Mesenchymal stem cell (in vitro differentiated cells and primary cell): Measurements from ENCODE around the gene ADD1.

Experiments
- DNase-seq: peaks from one replicate; pipeline ENCODE4 v3.0.0-alpha.2; 2013
- H2AFZ ChIP-seq: one replicate; pipeline ENCODE4 v1.6.1; 2013; ENCODE audit warnings: low read depth, mild to moderate bottlenecking, control low read depth, inconsistent platforms, low read length, moderate library complexity
- H2AK5ac ChIP-seq: 2 replicates; pipeline ENCODE4 v1.6.1; 2013; ENCODE audit warnings: low read length, moderate library complexity, mild to moderate bottlenecking, inconsistent platforms; ENCODE audit not compliant: severe bottlenecking
- H2BK120ac ChIP-seq: one replicate; pipeline ENCODE4 v1.6.1; 2013; ENCODE audit warnings: low read depth, mild to moderate bottlenecking, inconsistent platforms, low read length, moderate library complexity
- H2BK12ac ChIP-seq, 2 experiments: one replicate each; pipeline ENCODE4 v1.6.1; 2013; ENCODE audit warnings: inconsistent platforms in 2 of 2, low read length in 2 of 2, mild to moderate bottlenecking in 2 of 2, moderate library complexity in 2 of 2, control low read depth in 1 of 2
- H2BK15ac ChIP-seq: one replicate; pipeline ENCODE4 v1.6.1; 2013; ENCODE audit warnings: mild to moderate bottlenecking, low read depth, inconsistent platforms; ENCODE audit not compliant: poor library complexity, severe bottlenecking
- H2BK5ac ChIP-seq: 2 replicates; pipeline ENCODE4 v1.6.1; 2013; ENCODE audit warnings: low read depth, mild to moderate bottlenecking, low read length, control low read depth, inconsistent platforms; ENCODE audit not compliant: poor library complexity, severe bottlenecking
- H3K14ac ChIP-seq, 2 experiments: one replicate each; pipeline ENCODE4 v1.6.1; 2013; ENCODE audit warnings: inconsistent platforms in 2 of 2, low read length in 2 of 2, control low read depth in 1 of 2, mild to moderate bottlenecking in 1 of 2, moderate library complexity in 1 of 2
- H3K18ac ChIP-seq, 2 experiments: one replicate each; pipeline ENCODE4 v1.6.1; 2013; ENCODE audit warnings: inconsistent platforms in 2 of 2, low read length in 2 of 2, control low read depth in 1 of 2, low read depth in 1 of 2, mild to moderate bottlenecking in 1 of 2
- H3K23ac ChIP-seq, 2 experiments: one replicate each; pipeline ENCODE4 v1.6.1; 2013; ENCODE audit warnings: inconsistent platforms in 2 of 2, low read length in 2 of 2, mild to moderate bottlenecking in 2 of 2, moderate library complexity in 2 of 2, control low read depth in 1 of 2
- H3K27ac ChIP-seq: 2 replicates; pipeline ENCODE4 v1.5.1; 2013; ENCODE audit warnings: mild to moderate bottlenecking, moderate library complexity, low read length, control low read depth, inconsistent platforms; ENCODE audit not compliant: poor library complexity, severe bottlenecking
- H3K27me3 ChIP-seq, 2 experiments: 2 replicates each; pipeline versions ENCODE4 v1.6.1 to v1.7.0; 2013; ENCODE audit warnings: low read length in 2 of 2, mild to moderate bottlenecking in 2 of 2, moderate library complexity in 2 of 2, control low read depth in 1 of 2, inconsistent platforms in 1 of 2; ENCODE audit not compliant: control insufficient read depth in 1 of 2, insufficient read depth in 1 of 2
- H3K36me3 ChIP-seq, 2 experiments: 2 replicates each; pipeline versions ENCODE4 v1.6.1 to v1.7.0; 2013; ENCODE audit warnings: low read length in 2 of 2, control low read depth in 1 of 2, inconsistent platforms in 1 of 2, low read depth in 1 of 2, mild to moderate bottlenecking in 1 of 2; ENCODE audit not compliant: insufficient read depth in 2 of 2, control insufficient read depth in 1 of 2
- H3K4ac ChIP-seq, 2 experiments: one replicate each; pipeline ENCODE4 v1.6.1; 2013; ENCODE audit warnings: inconsistent platforms in 2 of 2, low read length in 2 of 2, mild to moderate bottlenecking in 2 of 2, moderate library complexity in 2 of 2, control low read depth in 1 of 2, low read depth in 1 of 2
- H3K4me1 ChIP-seq: 2 replicates; pipeline ENCODE4 v1.6.1; 2013; ENCODE audit warnings: low read depth, low read length, control low read depth; ENCODE audit not compliant: control insufficient read depth, insufficient read depth
- H3K4me2 ChIP-seq: 2 replicates; pipeline ENCODE4 v1.6.1; 2013; ENCODE audit warnings: low read length, mild to moderate bottlenecking, inconsistent platforms; ENCODE audit not compliant: poor library complexity, severe bottlenecking
- H3K4me3 ChIP-seq, 2 experiments: 2 replicates each; pipeline versions ENCODE4 v1.5.1 to v1.7.0; 2013; ENCODE audit warnings: low read length in 2 of 2, mild to moderate bottlenecking in 2 of 2, control low read depth in 1 of 2, low read depth in 1 of 2; ENCODE audit not compliant: insufficient read depth in 1 of 2
- H3K79me1 ChIP-seq: replicated peaks from 2 replicates; pipeline ENCODE4 v1.6.1; 2013; ENCODE audit warnings: mild to moderate bottlenecking, control low read depth, low read length, inconsistent platforms; ENCODE audit not compliant: poor library complexity, severe bottlenecking
- H3K9ac ChIP-seq: 2 replicates; pipeline ENCODE4 v1.7.0; 2013; ENCODE audit warnings: mild to moderate bottlenecking, low read length, moderate library complexity
- H3K9me3 ChIP-seq: 2 replicates; pipeline ENCODE4 v1.7.0; 2013; ENCODE audit warnings: mild to moderate bottlenecking, low read length; ENCODE audit not compliant: control insufficient read depth
- H4K8ac ChIP-seq: one replicate; pipeline ENCODE4 v1.6.1; 2013; ENCODE audit warnings: inconsistent platforms, mild to moderate bottlenecking, low read length, moderate library complexity
- H4K91ac ChIP-seq: one replicate; pipeline ENCODE4 v1.6.1; 2013; ENCODE audit warnings: mild to moderate bottlenecking, low read length, inconsistent platforms
- WGBS: methylation state at CpG from one replicate; pipeline ENCODE4 v1.1.7; 2013; ENCODE audit warnings: mixed read lengths; 5-methylcytosine and 5-hydroxymethylcytosine counted together

Gene ADD1

GRCh38 chr4:2813446-2814405 lies 29.9 kb upstream of the ADD1 start:
- Histone ChIP-seq H3K4me3 (peak overlapping the region in 1 of 2 experiments; percentile 71), H2BK5ac (no peak overlapping the region), H3K27me3 (no peaks in the 10 kb centered on the region), H3K36me3 (peaks cover 5 to 41% of the 10 kb centered on the region in 2 experiments), H4K8ac (no peak overlapping the region), H3K23ac (peak overlapping the region in 1 of 2 experiments; percentile 19), H3K4me2 (peak overlapping the region; percentile 83), H3K9ac (peak overlapping the region; percentile 78), H3K4me1 (peaks cover 65% of the 10 kb centered on the region), H3K27ac (peak overlapping the region; percentile 84), H3K79me1 (peaks cover 21% of the 10 kb centered on the region), H3K18ac (peak overlapping the region; percentile 58 to 65), H2BK15ac (no peak overlapping the region), H2BK12ac (peak overlapping the region in 1 of 2 experiments; percentile 21), H3K4ac (peak overlapping the region in 1 of 2 experiments; percentile 4), H2AFZ (no peak overlapping the region), H2AK5ac (peak overlapping the region; percentile 60), H3K9me3 (peaks cover 15% of the 10 kb centered on the region), H4K91ac (no peak overlapping the region), H2BK120ac (no peak overlapping the region), H3K14ac (no peak overlapping the region)
- WGBS, result 95% methylated on average over 15 of the region's 17 CpGs
- no peak for DNase-seq

GRCh38 chr4:2814627-2815270 lies 28.9 kb upstream of the ADD1 start:
- H2BK15ac ChIP-seq, result no peak overlapping the region
- peaks cover 18% of the 10 kb centered on the region for H3K79me1 ChIP-seq
- H3K18ac ChIP-seq, result no peak overlapping the region
- no peak overlapping the region for H3K4me3 ChIP-seq
- no peak overlapping the region for H3K27ac ChIP-seq
- peaks cover 5 to 44% of the 10 kb centered on the region in 2 experiments for H3K36me3 ChIP-seq
- no peak overlapping the region for H3K9ac ChIP-seq
- peaks cover 65% of the 10 kb centered on the region for H3K4me1 ChIP-seq
- H3K23ac ChIP-seq, result no peak overlapping the region
- H3K9me3 ChIP-seq, result peaks cover 15% of the 10 kb centered on the region
- H3K14ac ChIP-seq, result no peak overlapping the region
- H3K4ac ChIP-seq, result no peak overlapping the region
- H3K27me3 ChIP-seq, result no peaks in the 10 kb centered on the region
- H4K8ac ChIP-seq, result no peak overlapping the region
- H2AFZ ChIP-seq, result no peak overlapping the region
- H2BK120ac ChIP-seq, result no peak overlapping the region
- WGBS, result 86% methylated on average over 5 of the region's 7 CpGs
- H2BK12ac ChIP-seq, result no peak overlapping the region
- H2BK5ac ChIP-seq, result no peak overlapping the region
- no peak overlapping the region for H4K91ac ChIP-seq
- H2AK5ac ChIP-seq, result peak overlapping the region; percentile 33
- DNase-seq, result no peak
- H3K4me2 ChIP-seq, result no peak overlapping the region

- Histone ChIP-seq H2BK5ac (no peak overlapping the region), H2BK12ac (no peak overlapping the region), H2BK15ac (no peak overlapping the region), H3K4ac (no peak overlapping the region), H4K8ac (no peak overlapping the region), H3K4me2 (no peak overlapping the region), H3K23ac (no peak overlapping the region), H4K91ac (no peak overlapping the region), H3K18ac (no peak overlapping the region), H3K27ac (no peak overlapping the region), H3K9me3 (peaks cover 15% of the 10 kb centered on the region), H3K4me3 (no peak overlapping the region), H3K27me3 (no peaks in the 10 kb centered on the region), H3K4me1 (peaks cover 63% of the 10 kb centered on the region), H2BK120ac (no peak overlapping the region), H3K36me3 (peaks cover 11 to 53% of the 10 kb centered on the region in 2 experiments), H3K14ac (no peak overlapping the region), H2AK5ac (no peak overlapping the region), H3K9ac (no peak overlapping the region), H2AFZ (no peak overlapping the region), H3K79me1 (peaks cover 12% of the 10 kb centered on the region)
- no peak for DNase-seq
- no CpG with 5 or more reads among the region's 1 CpG for WGBS
Observed at GRCh38 chr4:2816401-2816954, 27.2 kb upstream of the ADD1 start.

- no peaks in the 10 kb centered on the region for H3K27me3 ChIP-seq
- no peak overlapping the region for H3K18ac ChIP-seq
- H3K79me1 ChIP-seq, result peaks cover 12% of the 10 kb centered on the region
- H3K4me2 ChIP-seq, result no peak overlapping the region
- peak overlapping the region in 1 of 2 experiments; percentile 26 for H3K14ac ChIP-seq
- DNase-seq, result no peak
- H2BK5ac ChIP-seq, result no peak overlapping the region
- H4K91ac ChIP-seq, result no peak overlapping the region
- H3K4me1 ChIP-seq, result peaks cover 56% of the 10 kb centered on the region
- WGBS, result 96% methylated on average over 4 of the region's 4 CpGs
- H3K4me3 ChIP-seq, result peak overlapping the region in 1 of 2 experiments; percentile 71
- H3K9ac ChIP-seq, result no peak overlapping the region
- H3K23ac ChIP-seq, result no peak overlapping the region
- peaks cover 15% of the 10 kb centered on the region for H3K9me3 ChIP-seq
- no peak overlapping the region for H2AFZ ChIP-seq
- H4K8ac ChIP-seq, result no peak overlapping the region
- H3K27ac ChIP-seq, result no peak overlapping the region
- peak overlapping the region in 1 of 2 experiments; percentile 37 for H2BK12ac ChIP-seq
- H2BK15ac ChIP-seq, result no peak overlapping the region
- H2AK5ac ChIP-seq, result no peak overlapping the region
- H3K4ac ChIP-seq, result peak overlapping the region in 1 of 2 experiments; percentile 9
- peaks cover 12 to 58% of the 10 kb centered on the region in 2 experiments for H3K36me3 ChIP-seq
- H2BK120ac ChIP-seq, result no peak overlapping the region
Observed at GRCh38 chr4:2817137-2817536, 26.5 kb upstream of the ADD1 start.
